Stomach (tissue), 9 donors: ENCODE data around the gene ZNRF4. TPM values are rescaled to one million over a fixed set of nuclear protein-coding genes. Genes with fewer than 3 reads are reported as not detected.

Source experiments
- DNase-seq, 2 donors: peaks; one replicate each; pipeline versions ENCODE4 v3.0.0 to v3.0.0-alpha.2; 2013 to 2019
- H3K27ac ChIP-seq, 5 donors: fragments of 200-600 bp in 4 of 5; sonication (generic) in 4 of 5; one replicate each; pipeline ENCODE4 v1.5.1; 2013 to 2019; ENCODE audit warnings: mild to moderate bottlenecking in 1 of 5, moderate library complexity in 1 of 5
- H3K27me3 ChIP-seq, 3 donors: fragments of 200-600 bp; sonication (generic); one replicate each; pipeline ENCODE4 v1.5.1; 2017 to 2019; ENCODE audit warnings: mixed run types in 1 of 3
- H3K36me3 ChIP-seq, 4 donors: fragments of 200-600 bp; sonication (generic); 1 replicate in 3 of 4; 2 replicates in 1 of 4; pipeline ENCODE4 v1.5.1; 2016 to 2019
- H3K4me1 ChIP-seq, 4 donors: fragments of 200-600 bp; sonication (generic); one replicate each; pipeline ENCODE4 v1.5.1; 2016 to 2019
- H3K4me3 ChIP-seq, 4 donors: fragments of 200-600 bp; sonication (generic) in 3 of 4; one replicate each; pipeline ENCODE4 v1.5.1; 2016 to 2019; ENCODE audit warnings: mild to moderate bottlenecking in 1 of 4
- H3K9me3 ChIP-seq, 4 donors: fragments of 200-600 bp; sonication (generic); one replicate each; pipeline ENCODE4 v1.5.1; 2016 to 2019
- EP300 ChIP-seq: sonication (generic); formaldehyde crosslinking; IDR thresholded peaks from one replicate; pipeline ENCODE4 v1.6.1; 2017; ENCODE audit warnings: antibody characterized with exemption
- POLR2A ChIP-seq, 4 donors: fragments of 450-650 bp; IDR thresholded peaks; one replicate each; pipeline ENCODE4 v1.6.1; 2016; ENCODE audit warnings: antibody characterized with exemption in 4 of 4, control low read depth in 2 of 4, mild to moderate bottlenecking in 1 of 4, moderate library complexity in 1 of 4
- POLR2AphosphoS5 ChIP-seq, 3 donors: sonication (generic); formaldehyde crosslinking; IDR thresholded peaks; one replicate each; pipeline ENCODE4 v1.6.1; 2016; ENCODE audit warnings: antibody characterized with exemption in 3 of 3
- WGBS, 5 donors: extraction: QIAGEN DNeasy Blood & Tissue Kit in 3 of 5; methylation state at CpG; one replicate each; pipeline versions ENCODE4 v1.1.5 to v1.1.7; 2013 to 2018; 5-methylcytosine and 5-hydroxymethylcytosine counted together
- intact Hi-C: fragments of 100-400 bp; cut with DNase I; formaldehyde crosslinking; loops from one replicate; pipeline ENCODE4 v1.15.1; 2023; ENCODE audit warnings: low total_unique reads
- polyA plus RNA-seq, 3 donors: library from polyadenylated mRNA; stranded (reverse); fragments of 200-250 nt; gene quantifications; one replicate each; pipeline ENCODE4 v1.2.3, GENCODE V29; 2013
- total RNA-seq, 5 donors: library from RNA; depleted of rRNA; stranded (reverse); fragments of >200 nt; gene quantifications; one replicate each; pipeline versions ENCODE4 v1.1.0 to v1.2.3, GENCODE V29; 2014 to 2016
- TF ChIP-seq, protein P1 (sequence below), 7 experiments: fragments of 450-650 bp in 4 of 7; fragments of 200-600 bp in 3 of 7; sonication (generic) in 3 of 7; IDR thresholded peaks; one replicate each; pipeline ENCODE4 v1.5.1; 2016 to 2019; ENCODE audit warnings: antibody characterized with exemption in 7 of 7, control low read depth in 2 of 7, mild to moderate bottlenecking in 1 of 7
- donor health status: healthy with polysubstance abuse.
- donor health status: Bipolar disorder and iron deficiency.
- donor health status: healthy.

The ZNRF4 gene
- total and polyA plus RNA-seq, 8 donors: not detected

DNA sequence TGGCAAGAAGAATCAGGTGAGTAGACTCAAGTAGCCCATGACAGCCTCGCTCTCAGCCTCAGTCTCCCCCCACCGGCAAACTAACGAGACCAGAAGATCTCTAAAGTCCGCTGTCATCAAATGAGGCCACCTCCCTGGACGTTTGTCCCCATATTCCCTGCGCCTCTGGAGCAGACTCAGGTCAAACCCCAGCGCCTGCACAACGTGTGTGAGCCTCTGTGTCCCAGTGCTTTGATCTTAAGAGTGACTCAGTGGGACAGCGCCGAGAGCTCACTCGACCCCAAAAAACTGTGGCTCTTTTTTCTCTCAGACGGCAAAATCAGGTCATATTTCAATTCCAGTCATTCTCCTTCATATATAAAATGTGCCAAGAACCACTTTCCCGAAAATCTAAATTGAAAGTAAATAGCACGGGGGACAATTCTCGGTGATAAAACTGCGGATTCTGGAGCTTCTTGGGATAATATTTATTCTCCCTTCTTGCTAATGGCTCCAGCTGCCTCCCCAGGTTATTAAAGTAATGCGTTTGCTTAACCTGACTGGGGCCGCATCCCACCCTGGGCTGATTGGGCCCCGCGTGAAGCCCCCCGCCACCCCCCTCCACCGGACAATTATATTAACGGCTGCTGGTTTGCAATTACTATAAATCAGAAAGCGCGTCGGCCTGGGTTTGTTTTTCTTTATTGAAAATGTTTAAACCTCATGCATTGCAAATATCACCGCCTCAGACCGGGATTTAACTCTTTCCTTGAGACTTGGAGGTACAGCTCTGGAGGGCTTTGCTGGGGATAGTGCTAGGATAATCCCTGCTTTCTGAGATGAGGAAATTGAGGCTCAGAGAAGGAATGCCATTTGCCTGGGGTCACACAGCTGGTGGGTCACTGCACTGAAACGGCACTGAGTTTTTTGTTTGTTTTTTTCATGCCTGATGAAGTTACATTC lies 37.5 kb upstream of the ZNRF4 start:
- H3K27ac ChIP-seq: no peak overlapping the region
- no peaks in the 10 kb centered on the region for H3K36me3 ChIP-seq
- peaks cover 15 to 90% (median 26%) of the 10 kb centered on the region in 3 donors for H3K27me3 ChIP-seq
- no peak for DNase-seq
- TF ChIP-seq POLR2A (IDR thresholded peaks at IDR 0.05) (no peak), POLR2AphosphoS5 (IDR thresholded peaks at IDR 0.05) (no peak), EP300 (no peak)
- TF ChIP-seq, protein P1, sequence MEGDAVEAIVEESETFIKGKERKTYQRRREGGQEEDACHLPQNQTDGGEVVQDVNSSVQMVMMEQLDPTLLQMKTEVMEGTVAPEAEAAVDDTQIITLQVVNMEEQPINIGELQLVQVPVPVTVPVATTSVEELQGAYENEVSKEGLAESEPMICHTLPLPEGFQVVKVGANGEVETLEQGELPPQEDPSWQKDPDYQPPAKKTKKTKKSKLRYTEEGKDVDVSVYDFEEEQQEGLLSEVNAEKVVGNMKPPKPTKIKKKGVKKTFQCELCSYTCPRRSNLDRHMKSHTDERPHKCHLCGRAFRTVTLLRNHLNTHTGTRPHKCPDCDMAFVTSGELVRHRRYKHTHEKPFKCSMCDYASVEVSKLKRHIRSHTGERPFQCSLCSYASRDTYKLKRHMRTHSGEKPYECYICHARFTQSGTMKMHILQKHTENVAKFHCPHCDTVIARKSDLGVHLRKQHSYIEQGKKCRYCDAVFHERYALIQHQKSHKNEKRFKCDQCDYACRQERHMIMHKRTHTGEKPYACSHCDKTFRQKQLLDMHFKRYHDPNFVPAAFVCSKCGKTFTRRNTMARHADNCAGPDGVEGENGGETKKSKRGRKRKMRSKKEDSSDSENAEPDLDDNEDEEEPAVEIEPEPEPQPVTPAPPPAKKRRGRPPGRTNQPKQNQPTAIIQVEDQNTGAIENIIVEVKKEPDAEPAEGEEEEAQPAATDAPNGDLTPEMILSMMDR (IDR thresholded peaks at IDR 0.05): no peak
- intact Hi-C loops: no loop called here
- peaks cover 0 to 5% (median 0%) of the 10 kb centered on the region in 4 donors for H3K4me1 ChIP-seq
- no peaks in the 10 kb centered on the region for H3K9me3 ChIP-seq
- WGBS, 5 donors: 26 to 37% (median 31%) methylated on average over 29 of the region's 29 CpGs
- peak overlapping the region in 1 of 4 donors; percentile 14 for H3K4me3 ChIP-seq

DNA sequence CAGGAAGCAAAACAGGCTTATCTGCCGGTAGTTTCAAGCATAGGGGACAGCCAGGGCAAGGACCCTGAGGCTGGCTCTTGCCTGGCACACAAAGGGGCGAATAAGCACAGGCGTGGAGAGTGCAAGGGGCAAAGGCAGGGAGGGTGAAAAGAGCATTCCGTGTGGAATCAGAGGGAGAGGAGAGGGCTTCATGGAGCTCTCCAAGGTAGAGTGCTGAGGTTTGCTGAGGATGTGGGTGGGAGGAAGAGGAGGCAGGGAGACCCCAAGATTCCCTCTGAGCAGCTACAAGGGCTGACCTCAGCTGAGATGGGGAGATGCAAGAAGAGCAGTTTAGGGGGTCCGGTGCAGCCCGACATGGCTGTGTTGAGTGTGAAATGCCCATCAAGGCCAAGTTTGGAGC lies 36.5 kb upstream of the ZNRF4 start:
- intact Hi-C loops: no loop called here
- H3K4me3 ChIP-seq: no peak overlapping the region
- no peaks in the 10 kb centered on the region for H3K36me3 ChIP-seq
- peaks cover 15 to 87% (median 26%) of the 10 kb centered on the region in 3 donors for H3K27me3 ChIP-seq
- H3K4me1 ChIP-seq: peaks cover 0 to 5% (median 0%) of the 10 kb centered on the region in 4 donors
- no peak overlapping the region for H3K27ac ChIP-seq
- no peak for TF ChIP-seq POLR2A (IDR thresholded peaks at IDR 0.05)
- TF ChIP-seq, protein P1 (IDR thresholded peaks at IDR 0.05): no peak
- no peak for TF ChIP-seq POLR2AphosphoS5 (IDR thresholded peaks at IDR 0.05)
- no peak for TF ChIP-seq EP300
- no peaks in the 10 kb centered on the region for H3K9me3 ChIP-seq
- no peak for DNase-seq
- WGBS, 5 donors: 64 to 71% (median 66%) methylated on average over 6 of the region's 6 CpGs

DNA sequence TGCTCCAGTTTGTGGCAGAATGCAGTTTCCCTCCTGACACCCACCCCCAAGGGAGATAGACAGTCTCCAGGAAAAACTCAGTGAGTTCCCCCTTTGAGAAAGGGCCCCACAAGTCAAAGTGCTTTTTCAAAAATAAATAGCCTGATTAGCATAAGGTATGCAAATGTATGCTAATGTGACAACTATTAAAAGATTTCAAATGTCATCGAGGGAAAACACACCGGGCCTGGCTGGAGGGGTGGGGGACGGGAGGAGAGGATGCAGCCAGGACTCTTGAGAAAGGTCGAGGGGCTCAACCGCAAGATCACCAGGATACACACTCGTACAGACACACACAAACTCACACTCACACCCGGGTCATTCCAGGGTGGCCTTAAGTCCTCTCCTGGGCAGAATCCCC lies 34.3 kb upstream of the ZNRF4 start:
- peaks cover 15 to 88% (median 34%) of the 10 kb centered on the region in 3 donors for H3K27me3 ChIP-seq
- DNase-seq: no peak
- H3K36me3 ChIP-seq: no peaks in the 10 kb centered on the region
- no peak overlapping the region for H3K4me3 ChIP-seq
- H3K27ac ChIP-seq: no peak overlapping the region
- WGBS, 5 donors: 28 to 46% (median 37%) methylated on average over 7 of the region's 7 CpGs
- no peak for TF ChIP-seq POLR2A (IDR thresholded peaks at IDR 0.05)
- TF ChIP-seq EP300: no peak
- TF ChIP-seq, protein P1 (IDR thresholded peaks at IDR 0.05): no peak
- no peak for TF ChIP-seq POLR2AphosphoS5 (IDR thresholded peaks at IDR 0.05)
- peaks cover 0 to 5% (median 0%) of the 10 kb centered on the region in 4 donors for H3K4me1 ChIP-seq
- H3K9me3 ChIP-seq: no peaks in the 10 kb centered on the region
- intact Hi-C loops: no loop called here

DNA sequence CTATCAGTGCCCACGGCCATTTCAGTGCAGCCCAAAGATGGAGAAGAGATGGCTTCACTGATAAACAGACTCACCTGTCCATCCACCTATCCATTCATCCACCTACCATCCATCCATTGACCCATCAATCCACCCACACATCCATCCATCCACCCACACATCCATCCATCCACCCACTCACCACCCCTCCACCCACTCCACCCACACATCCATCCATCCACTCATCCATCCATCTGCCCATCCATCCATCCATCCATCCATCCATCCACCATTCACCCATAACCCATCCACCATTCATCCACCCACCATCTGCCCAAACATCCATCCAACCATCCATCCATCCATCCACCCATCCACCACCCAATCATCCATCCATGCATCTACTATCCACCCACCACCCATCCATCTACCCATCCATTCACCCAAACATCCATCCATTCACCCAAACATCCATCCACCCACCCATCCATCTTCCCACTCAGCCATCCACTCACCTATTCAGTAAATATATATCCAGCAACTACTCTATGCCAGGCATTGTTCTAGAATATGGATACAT lies 31.6 kb upstream of the ZNRF4 start:
- H3K27me3 ChIP-seq: peaks cover 3 to 81% (median 24%) of the 10 kb centered on the region in 3 donors
- H3K4me1 ChIP-seq: no peaks in the 10 kb centered on the region
- 41 to 64% (median 55%) methylated on average over 1 of the region's 1 CpG for WGBS, 5 donors
- intact Hi-C loops: no loop called here
- no peak overlapping the region for H3K4me3 ChIP-seq
- no peak for DNase-seq
- H3K36me3 ChIP-seq: no peaks in the 10 kb centered on the region
- H3K27ac ChIP-seq: no peak overlapping the region
- H3K9me3 ChIP-seq: no peaks in the 10 kb centered on the region
- TF ChIP-seq POLR2AphosphoS5 (IDR thresholded peaks at IDR 0.05): no peak
- no peak for TF ChIP-seq POLR2A (IDR thresholded peaks at IDR 0.05)
- no peak for TF ChIP-seq EP300
- TF ChIP-seq, protein P1 (IDR thresholded peaks at IDR 0.05): no peak
